ENCODE measurements around the gene CDC25B. TPM values are rescaled to one million over a fixed set of nuclear protein-coding genes. Genes with fewer than 3 reads are reported as not detected.

Gene CDC25B
- total and polyA plus RNA-seq, 8 donors = 9.4 to 56.5 (median 25.1) TPM

DNA sequence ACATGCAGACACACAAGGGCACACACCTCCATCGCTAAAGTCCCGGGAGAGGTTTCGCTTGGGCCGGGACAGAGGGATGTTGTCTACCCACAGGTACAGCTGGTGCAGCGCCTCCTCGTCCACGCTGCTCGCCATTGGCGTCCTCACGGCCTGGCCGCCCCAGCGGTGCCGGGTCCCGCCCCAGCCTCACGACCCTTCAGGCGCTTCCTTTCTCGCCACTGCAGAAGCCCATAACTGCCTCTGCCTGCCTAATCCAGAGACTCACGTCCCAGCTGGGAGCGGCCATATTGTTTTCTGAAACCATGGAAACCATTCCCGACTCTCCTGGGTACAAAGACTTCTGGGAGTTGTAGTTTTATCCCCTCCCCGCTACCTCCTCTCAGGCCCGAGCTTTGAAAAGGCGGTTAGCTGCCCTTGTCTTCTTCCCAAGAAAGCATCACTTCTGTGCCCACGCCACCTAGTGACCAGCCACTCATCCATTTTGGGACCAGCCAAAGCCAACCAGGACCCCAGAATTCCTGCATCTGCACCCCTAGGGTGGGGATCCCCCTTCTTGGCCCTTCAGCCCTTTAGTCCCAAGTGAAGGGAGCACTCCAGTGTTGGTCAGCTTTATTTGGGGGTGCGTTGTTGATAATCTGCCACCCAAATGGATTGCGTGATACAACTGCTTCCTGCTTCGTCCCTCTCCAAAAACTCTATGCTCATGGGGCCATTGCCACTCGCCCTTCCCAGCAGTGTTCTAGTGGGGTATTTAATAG is 14.8 kb upstream of the CDC25B start, which contains the start of gene SPEF1:
Gene SPEF1, minus strand, starts transcription at position 296 of the 758 bp plus-strand sequence. Its CDS starts 161 bp downstream, at position 135.
- 14 to 26% (median 17%) methylated on average over 18 to 28 of the region's 28 CpGs for whole genome bisulfite sequencing, 5 donors
- Histone ChIP-seq H3K36me3 (peaks cover 0 to 25% (median 8%) of the 10 kb centered on the region in 4 donors), H3K4me1 (peaks cover 52 to 75% (median 66%) of the 10 kb centered on the region in 4 donors), H3K27ac (peak within 1 kb of the TSS in 4 of 5 donors; percentile 0 to 61 (median 48)), H3K27me3 (peaks cover 0 to 17% (median 4%) of the 10 kb centered on the region in 3 donors), H3K9me3 (no peaks in the 10 kb centered on the region), H3K4me3 (peak within 1 kb of the TSS; percentile 29 to 48 (median 38))
- DNase-seq = peak; percentile 76 to 96
- intact Hi-C loops (cut with DNase I; ENCODE audit: low total_unique reads) = loop anchor here (5.0 kb wide), 1 partner anchor 71 kb away; no protein-coding TSS in a partner anchor
- TF ChIP-seq, protein P1, sequence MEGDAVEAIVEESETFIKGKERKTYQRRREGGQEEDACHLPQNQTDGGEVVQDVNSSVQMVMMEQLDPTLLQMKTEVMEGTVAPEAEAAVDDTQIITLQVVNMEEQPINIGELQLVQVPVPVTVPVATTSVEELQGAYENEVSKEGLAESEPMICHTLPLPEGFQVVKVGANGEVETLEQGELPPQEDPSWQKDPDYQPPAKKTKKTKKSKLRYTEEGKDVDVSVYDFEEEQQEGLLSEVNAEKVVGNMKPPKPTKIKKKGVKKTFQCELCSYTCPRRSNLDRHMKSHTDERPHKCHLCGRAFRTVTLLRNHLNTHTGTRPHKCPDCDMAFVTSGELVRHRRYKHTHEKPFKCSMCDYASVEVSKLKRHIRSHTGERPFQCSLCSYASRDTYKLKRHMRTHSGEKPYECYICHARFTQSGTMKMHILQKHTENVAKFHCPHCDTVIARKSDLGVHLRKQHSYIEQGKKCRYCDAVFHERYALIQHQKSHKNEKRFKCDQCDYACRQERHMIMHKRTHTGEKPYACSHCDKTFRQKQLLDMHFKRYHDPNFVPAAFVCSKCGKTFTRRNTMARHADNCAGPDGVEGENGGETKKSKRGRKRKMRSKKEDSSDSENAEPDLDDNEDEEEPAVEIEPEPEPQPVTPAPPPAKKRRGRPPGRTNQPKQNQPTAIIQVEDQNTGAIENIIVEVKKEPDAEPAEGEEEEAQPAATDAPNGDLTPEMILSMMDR (IDR thresholded peaks at IDR 0.05) = peak in 4 of 7 experiments; percentile 3 to 45 (median 30)
- no peak for TF ChIP-seq POLR2A (IDR thresholded peaks at IDR 0.05)
- TF ChIP-seq POLR2AphosphoS5 (IDR thresholded peaks at IDR 0.05) = peak in 2 of 3 donors; percentile 32 to 61
- TF ChIP-seq EP300 (IDR thresholded peaks at IDR 0.05) = no peak

DNA sequence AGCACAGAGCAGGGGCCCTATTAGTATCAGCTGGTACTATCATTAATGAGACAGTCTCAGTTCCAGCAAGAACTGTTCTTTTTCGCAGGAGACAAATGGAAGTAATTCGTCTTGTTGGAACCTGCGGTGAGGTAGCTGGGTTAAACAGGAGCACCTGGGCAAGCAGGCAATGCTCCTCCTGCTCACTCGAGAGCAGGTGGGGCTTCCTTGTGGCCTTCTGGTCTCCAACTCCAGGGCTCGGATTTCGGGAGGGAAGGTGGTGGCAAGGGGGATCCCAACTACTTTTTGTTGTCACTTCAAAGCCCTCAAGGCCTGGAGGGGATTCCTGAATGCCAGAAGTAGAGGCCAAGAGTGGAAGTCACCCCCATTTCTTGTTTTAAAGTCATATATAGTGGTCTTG is 13.5 kb upstream of the CDC25B start:
- Histone ChIP-seq H3K4me1 (peaks cover 52 to 75% (median 64%) of the 10 kb centered on the region in 4 donors), H3K27ac (peak overlapping the region in 1 of 5 donors; percentile 25)
- intact Hi-C loops (cut with DNase I; ENCODE audit: low total_unique reads) = loop anchor here (5.0 kb wide), 1 partner anchor 70 kb away; no protein-coding TSS in a partner anchor

DNA sequence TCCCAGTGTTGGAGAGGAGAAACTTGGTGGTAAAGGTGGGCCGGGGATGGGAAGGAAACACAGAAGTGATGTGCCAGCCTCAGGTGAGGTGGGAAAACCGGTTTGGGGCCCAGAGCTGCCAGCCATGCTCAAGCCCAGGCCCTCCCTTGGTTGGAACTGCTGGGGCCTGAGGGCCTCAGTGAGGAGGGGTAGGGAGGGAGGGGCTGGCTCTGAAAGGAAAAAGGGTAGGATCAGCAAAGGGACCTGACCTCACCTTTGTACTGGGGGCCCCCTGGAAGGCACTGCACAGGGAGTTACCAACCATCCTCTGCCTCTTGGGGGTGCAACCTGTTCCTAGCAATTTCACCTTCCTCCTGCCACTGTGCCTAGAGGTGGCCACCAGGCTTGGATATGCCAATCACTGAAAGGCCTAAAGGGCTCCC is 13.0 kb upstream of the CDC25B start:
- intact Hi-C loops (cut with DNase I; ENCODE audit: low total_unique reads) = loop anchor here (5.0 kb wide), 1 partner anchor 69 kb away; no protein-coding TSS in a partner anchor
- no peak for TF ChIP-seq POLR2AphosphoS5 (IDR thresholded peaks at IDR 0.05)
- TF ChIP-seq EP300 (IDR thresholded peaks at IDR 0.05) = no peak
- TF ChIP-seq, protein P1 (IDR thresholded peaks at IDR 0.05) = no peak
- TF ChIP-seq POLR2A (IDR thresholded peaks at IDR 0.05) = no peak
- Histone ChIP-seq H3K27me3 (peaks cover 0 to 15% (median 4%) of the 10 kb centered on the region in 3 donors), H3K36me3 (peaks cover 0 to 25% (median 8%) of the 10 kb centered on the region in 4 donors), H3K4me1 (peaks cover 47 to 75% (median 60%) of the 10 kb centered on the region in 4 donors), H3K9me3 (no peaks in the 10 kb centered on the region), H3K4me3 (no peak overlapping the region), H3K27ac (peak overlapping the region in 3 of 5 donors; percentile 25 to 88 (median 25))
- DNase-seq = peak; percentile 46 to 84
- 23 to 48% (median 41%) methylated on average over 2 of the region's 2 CpGs for WGBS, 5 donors

More for the DNA sequence above, 13.5 kb upstream of the CDC25B start:
- 71 to 88% (median 78%) methylated on average over 6 of the region's 6 CpGs for WGBS, 5 donors
- Histone ChIP-seq H3K4me3 (no peak overlapping the region), H3K27me3 (peaks cover 0 to 17% (median 4%) of the 10 kb centered on the region in 3 donors), H3K9me3 (no peaks in the 10 kb centered on the region), H3K36me3 (peaks cover 0 to 25% (median 8%) of the 10 kb centered on the region in 4 donors)
- peak in 1 of 2 donors; percentile 26 for DNase-seq
- no peak for TF ChIP-seq EP300 (IDR thresholded peaks at IDR 0.05)
- no peak for TF ChIP-seq POLR2AphosphoS5 (IDR thresholded peaks at IDR 0.05)
- TF ChIP-seq, protein P1 (IDR thresholded peaks at IDR 0.05) = no peak
- no peak for TF ChIP-seq POLR2A (IDR thresholded peaks at IDR 0.05)

DNA sequence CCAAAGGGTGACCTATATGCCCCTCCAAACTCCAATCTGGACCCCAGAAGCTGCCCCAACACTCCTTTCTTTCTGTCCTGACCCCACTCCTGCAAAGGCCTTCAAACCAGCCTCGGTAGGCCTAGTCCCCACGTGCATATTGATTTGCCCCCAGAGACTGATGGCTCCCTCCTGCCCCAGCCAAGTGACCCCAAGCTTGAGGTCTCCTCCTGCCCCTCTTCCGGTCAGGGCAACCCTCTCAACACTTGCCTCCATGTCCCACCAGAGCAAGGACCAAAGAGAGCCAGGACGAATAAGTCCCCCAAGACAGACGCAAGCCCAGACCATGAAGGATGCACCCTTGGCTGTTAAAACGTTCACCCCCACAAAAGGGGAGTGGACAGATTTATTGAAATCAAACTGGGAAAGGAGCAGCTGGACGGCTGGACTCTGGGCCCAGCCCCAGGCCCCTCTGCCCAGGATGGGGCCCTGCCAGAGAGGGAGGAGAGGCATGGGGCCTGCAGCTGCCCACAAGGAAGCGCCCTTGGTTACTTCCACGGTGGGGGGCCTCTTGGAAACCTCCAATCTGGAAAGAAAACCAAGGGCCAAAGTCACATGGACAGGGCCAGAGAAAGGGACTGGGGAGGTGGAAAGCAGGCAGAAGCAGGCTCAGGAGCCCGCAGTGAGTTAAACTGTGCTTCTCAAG is 12.5 kb upstream of the CDC25B start:
- TF ChIP-seq, protein P1 (IDR thresholded peaks at IDR 0.05) = no peak
- no peak for TF ChIP-seq EP300 (IDR thresholded peaks at IDR 0.05)
- TF ChIP-seq POLR2A (IDR thresholded peaks at IDR 0.05) = no peak
- TF ChIP-seq POLR2AphosphoS5 (IDR thresholded peaks at IDR 0.05) = no peak
- H3K4me3 ChIP-seq = peak overlapping the region in 2 of 4 donors; percentile 70 to 77
- peaks cover 0 to 25% (median 8%) of the 10 kb centered on the region in 4 donors for H3K36me3 ChIP-seq
- H3K4me1 ChIP-seq = peaks cover 42 to 75% (median 57%) of the 10 kb centered on the region in 4 donors
- DNase-seq = peak in 1 of 2 donors; percentile 16
- H3K9me3 ChIP-seq = no peaks in the 10 kb centered on the region
- H3K27ac ChIP-seq = peak overlapping the region in 4 of 5 donors; percentile 13 to 90 (median 56)
- 55 to 71% (median 64%) methylated on average over 10 of the region's 10 CpGs for WGBS, 5 donors
- H3K27me3 ChIP-seq = peaks cover 0 to 9% (median 0%) of the 10 kb centered on the region in 3 donors
- intact Hi-C loops (cut with DNase I; ENCODE audit: low total_unique reads) = loop anchor here (5.0 kb wide), 1 partner anchor 69 kb away; no protein-coding TSS in a partner anchor

All from stomach (tissue), 9 donors.